ENCODE data around the gene DAPK2.
A peak's percentile ranks its signal among the peaks of the same experiment; 100 is the strongest.
"Not testable (repeated sequence)": the region's sequence is repeated elsewhere in the genome, so short reads cannot be mapped to it uniquely, and the experiment has no call there.

Gene DAPK2

GRCh38 chr15:63909819-63910437, 136.4 kb downstream of the DAPK2 start:
- DNase-seq: peak; percentile 29

- no peak for DNase-seq
These were observed 137.3 kb downstream of the DAPK2 start for GRCh38 chr15:63908991-63909390.

GRCh38 chr15:63908281-63908680, 138.0 kb downstream of the DAPK2 start:
- DNase-seq: no peak

- no peak for DNase-seq
These were observed 138.8 kb downstream of the DAPK2 start for GRCh38 chr15:63907521-63907920.

GRCh38 chr15:63906266-63906584, 140.1 kb downstream of the DAPK2 start:
- no peak for DNase-seq

GRCh38 chr15:63905558-63906265, 140.6 kb downstream of the DAPK2 start:
- DNase-seq: no peak

GRCh38 chr15:63905131-63905530, 141.2 kb downstream of the DAPK2 start:
- no peak for DNase-seq

- no peak for DNase-seq
These were observed 142.2 kb downstream of the DAPK2 start for GRCh38 chr15:63904042-63904441.

GRCh38 chr15:63902671-63903035, 143.6 kb downstream of the DAPK2 start:
- no peak for DNase-seq

GRCh38 chr15:63901912-63902670, 144.2 kb downstream of the DAPK2 start:
- no peak for DNase-seq

- DNase-seq: no peak
These were observed 146.0 kb downstream of the DAPK2 start for GRCh38 chr15:63900306-63900705.

GRCh38 chr15:63899606-63900005, 146.7 kb downstream of the DAPK2 start:
- DNase-seq: not testable (repeated sequence)

- no peak for DNase-seq
These were observed 147.1 kb downstream of the DAPK2 start for GRCh38 chr15:63899193-63899592.

GRCh38 chr15:63896336-63897115, 149.8 kb downstream of the DAPK2 start:
- DNase-seq: no peak

- DNase-seq: no peak
These were observed 150.5 kb downstream of the DAPK2 start for GRCh38 chr15:63895787-63896218.

- DNase-seq: no peak
These were observed 151.1 kb downstream of the DAPK2 start for GRCh38 chr15:63895194-63895593.

GRCh38 chr15:63894662-63894949, 151.7 kb downstream of the DAPK2 start:
- DNase-seq: no peak

- DNase-seq: no peak
These were observed 152.2 kb downstream of the DAPK2 start for GRCh38 chr15:63893866-63894661.

GRCh38 chr15:63892794-63893441, 153.4 kb downstream of the DAPK2 start:
- DNase-seq: no peak

- no peak for DNase-seq
These were observed 154.5 kb downstream of the DAPK2 start for GRCh38 chr15:63891768-63892133.

GRCh38 chr15:63891079-63891767, 155.1 kb downstream of the DAPK2 start:
- DNase-seq: peak; percentile 10

GRCh38 chr15:63890617-63891016, 155.7 kb downstream of the DAPK2 start:
- no peak for DNase-seq
